HL-60 (cell line): ENCODE results near the gene JAKMIP1.

Experiments
- CTCF ChIP-seq: IDR thresholded peaks from one replicate; pipeline ENCODE4 v1.5.1; 2011; ENCODE audit warnings: low read length, control low read depth, inconsistent platforms; ENCODE audit not compliant: insufficient read depth
- GABPA ChIP-seq: IDR thresholded peaks from 2 replicates; pipeline ENCODE4 v1.6.1; 2012; ENCODE audit warnings: low read depth
- POLR2AphosphoS5 ChIP-seq: IDR thresholded peaks from 2 replicates; pipeline ENCODE4 v1.6.1; 2012; ENCODE audit warnings: low read depth
- REST ChIP-seq: IDR thresholded peaks from 2 replicates; pipeline ENCODE4 v1.6.1; 2012; ENCODE audit warnings: low read depth; ENCODE audit not compliant: insufficient replicate concordance

- TF ChIP-seq CTCF: no peak
- TF ChIP-seq POLR2AphosphoS5: no peak
- TF ChIP-seq REST: no peak
- no peak for TF ChIP-seq GABPA
Observed at GRCh38 chr4:6002926-6003325, 197.4 kb downstream of the JAKMIP1 start.
